ENCODE data around the gene COX6A2.

Gene COX6A2

GRCh38 chr16:31402687-31403086, 25.5 kb downstream of the COX6A2 start:
- in situ Hi-C loops (cut with HindIII; ENCODE audit: low sequenced_read_pairs): no loop called here
- H3K4me3 ChIP-seq (ENCODE audit: low read depth, low read length): no peak overlapping the region
- TF ChIP-seq CTCF (IDR thresholded peaks at IDR 0.05; ENCODE audit: low read depth, low read length): no peak
- no peak for DNase-seq (ENCODE audit: low read depth, low spot score)

- in situ Hi-C loops (cut with HindIII; ENCODE audit: low sequenced_read_pairs): no loop called here
- DNase-seq (ENCODE audit: low read depth, low spot score): no peak
- H3K4me3 ChIP-seq (ENCODE audit: low read depth, low read length): no peak overlapping the region
- TF ChIP-seq CTCF (IDR thresholded peaks at IDR 0.05; ENCODE audit: low read depth, low read length): no peak
These were observed 26.7 kb downstream of the COX6A2 start for GRCh38 chr16:31401436-31401835.

- in situ Hi-C loops (cut with HindIII; ENCODE audit: low sequenced_read_pairs): no loop called here
- no peak overlapping the region for H3K4me3 ChIP-seq (ENCODE audit: low read depth, low read length)
- no peak for DNase-seq (ENCODE audit: low read depth, low spot score)
- no peak for TF ChIP-seq CTCF (IDR thresholded peaks at IDR 0.05; ENCODE audit: low read depth, low read length)
These were observed 28.0 kb downstream of the COX6A2 start for GRCh38 chr16:31400191-31400590.

GRCh38 chr16:31397701-31398100, 30.5 kb downstream of the COX6A2 start:
- no peak overlapping the region for H3K4me3 ChIP-seq (ENCODE audit: low read depth, low read length)
- TF ChIP-seq CTCF (IDR thresholded peaks at IDR 0.05; ENCODE audit: low read depth, low read length): no peak
- DNase-seq (ENCODE audit: low read depth, low spot score): no peak
- in situ Hi-C loops (cut with HindIII; ENCODE audit: low sequenced_read_pairs): no loop called here

GRCh38 chr16:31397096-31397660, 31.0 kb downstream of the COX6A2 start:
- no peak for TF ChIP-seq CTCF (IDR thresholded peaks at IDR 0.05; ENCODE audit: low read depth, low read length)
- H3K4me3 ChIP-seq (ENCODE audit: low read depth, low read length): no peak overlapping the region
- in situ Hi-C loops (cut with HindIII; ENCODE audit: low sequenced_read_pairs): no loop called here
- no peak for DNase-seq (ENCODE audit: low read depth, low spot score)

GRCh38 chr16:31395647-31396046, 32.5 kb downstream of the COX6A2 start:
- in situ Hi-C loops (cut with HindIII; ENCODE audit: low sequenced_read_pairs): no loop called here

More at GRCh38 chr16:31395647-31396046, 32.5 kb downstream of the COX6A2 start:
- no peak for DNase-seq (ENCODE audit: low read depth, low spot score)
- H3K4me3 ChIP-seq (ENCODE audit: low read depth, low read length): no peak overlapping the region
- TF ChIP-seq CTCF (IDR thresholded peaks at IDR 0.05; ENCODE audit: low read depth, low read length): no peak

All from astrocyte of the spinal cord (primary cell).